ENCODE measurements around the gene LSMEM2.
A peak's percentile ranks its signal among the peaks of the same experiment; 100 is the strongest.
"Not testable (repeated sequence)": the region's sequence is repeated elsewhere in the genome, so short reads cannot be mapped to it uniquely, and the experiment has no call there.

LSMEM2 gene

GRCh38 chr3:50312041-50312440 lies 33.2 kb downstream of the LSMEM2 start:
- H3K9ac ChIP-seq (ENCODE audit: low read depth, low read length); H3K27me3 ChIP-seq (ENCODE audit: control insufficient read depth, insufficient read depth, low read length); H3K36me3 ChIP-seq (ENCODE audit: insufficient read depth, low read length); H3K4me1 ChIP-seq (ENCODE audit: control insufficient read depth, insufficient read depth, low read length); H3K4me2 ChIP-seq (ENCODE audit: low read length); H3K9me3 ChIP-seq (replicated peaks; ENCODE audit: low read length); H3K4me3 ChIP-seq (ENCODE audit: low read length): not testable (repeated sequence)

- Histone ChIP-seq H3K27me3 (ENCODE audit: control insufficient read depth, insufficient read depth, low read length) (no peaks in the 10 kb centered on the region), H3K4me1 (ENCODE audit: control insufficient read depth, insufficient read depth, low read length) (peaks cover 10% of the 10 kb centered on the region), H3K4me2 (ENCODE audit: low read length) (no peak overlapping the region), H3K9ac (ENCODE audit: low read depth, low read length) (no peak overlapping the region), H3K4me3 (ENCODE audit: low read length) (no peak overlapping the region), H3K9me3 (replicated peaks; ENCODE audit: low read length) (no peaks in the 10 kb centered on the region), H3K36me3 (ENCODE audit: insufficient read depth, low read length) (peaks cover 17% of the 10 kb centered on the region)
Measured at GRCh38 chr3:50314342-50314741, 35.5 kb downstream of the LSMEM2 start.

- H3K9ac ChIP-seq (ENCODE audit: low read depth, low read length), result no peak overlapping the region
- peaks cover 21% of the 10 kb centered on the region for H3K36me3 ChIP-seq (ENCODE audit: insufficient read depth, low read length)
- H3K4me2 ChIP-seq (ENCODE audit: low read length), result no peak overlapping the region
Measured at GRCh38 chr3:50314816-50315215, 35.9 kb downstream of the LSMEM2 start.

DNA sequence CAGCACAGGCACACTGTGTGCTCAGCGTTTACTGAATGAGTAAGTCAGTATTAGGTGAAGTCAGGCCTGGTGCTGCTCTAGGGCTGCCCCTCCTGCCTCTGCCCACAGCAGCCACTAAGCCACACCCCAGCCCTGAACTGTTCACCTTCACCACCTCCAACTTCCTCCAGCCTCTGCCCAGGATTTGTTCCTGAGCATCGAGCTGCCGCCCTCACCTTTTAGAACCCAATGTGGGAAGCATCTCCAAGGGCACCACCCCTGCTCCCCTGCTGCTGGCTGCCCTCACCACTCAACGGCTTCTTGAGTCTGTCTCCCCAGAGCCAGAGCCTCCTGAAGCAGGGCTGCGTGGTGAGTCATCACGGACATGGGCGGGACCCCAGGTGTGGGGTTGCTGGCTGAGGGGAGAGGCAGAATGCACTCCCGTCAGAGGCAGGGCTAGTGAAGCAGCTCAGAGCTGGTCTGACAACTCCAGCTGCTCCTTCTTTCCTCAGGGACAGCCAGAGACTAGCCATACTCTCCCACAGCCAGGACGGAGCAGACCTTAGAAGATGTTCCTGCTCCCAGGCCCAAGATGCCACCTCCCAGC lies 37.9 kb downstream of the LSMEM2 start:
- H3K4me1 ChIP-seq (ENCODE audit: control insufficient read depth, insufficient read depth, low read length), result peaks cover 21% of the 10 kb centered on the region
- no peaks in the 10 kb centered on the region for H3K9me3 ChIP-seq (replicated peaks; ENCODE audit: low read length)
- H3K36me3 ChIP-seq (ENCODE audit: insufficient read depth, low read length), result peaks cover 22% of the 10 kb centered on the region
- H3K4me2 ChIP-seq (ENCODE audit: low read length), result no peak overlapping the region
- H3K4me3 ChIP-seq (ENCODE audit: low read length), result no peak overlapping the region
- H3K27me3 ChIP-seq (ENCODE audit: control insufficient read depth, insufficient read depth, low read length), result no peaks in the 10 kb centered on the region
- H3K9ac ChIP-seq (ENCODE audit: low read depth, low read length), result no peak overlapping the region

More at GRCh38 chr3:50314816-50315215, 35.9 kb downstream of the LSMEM2 start:
- H3K4me3 ChIP-seq (ENCODE audit: low read length), result no peak overlapping the region
- no peaks in the 10 kb centered on the region for H3K27me3 ChIP-seq (ENCODE audit: control insufficient read depth, insufficient read depth, low read length)
- H3K9me3 ChIP-seq (replicated peaks; ENCODE audit: low read length), result no peaks in the 10 kb centered on the region
- H3K4me1 ChIP-seq (ENCODE audit: control insufficient read depth, insufficient read depth, low read length), result peaks cover 13% of the 10 kb centered on the region

DNA sequence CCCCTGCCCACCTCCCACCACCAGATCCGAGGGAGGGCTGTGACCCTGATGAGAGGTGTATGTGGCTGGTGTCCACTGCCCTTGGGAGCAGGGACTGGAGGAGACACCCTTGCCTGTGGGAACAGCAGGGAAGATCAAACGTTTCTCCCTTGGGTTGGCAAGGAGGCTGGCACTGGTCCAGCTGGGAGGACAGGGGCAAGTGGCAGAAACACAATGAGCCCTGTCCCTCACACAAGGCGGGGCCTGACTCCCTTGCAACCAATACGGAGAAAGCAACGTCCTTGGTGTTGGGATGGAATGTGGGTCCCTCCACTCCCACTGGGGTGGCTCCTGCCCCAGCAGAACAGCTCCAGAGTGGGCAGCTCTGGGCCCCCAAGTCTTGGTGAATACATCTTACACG lies 38.4 kb downstream of the LSMEM2 start:
- Histone ChIP-seq H3K9ac (ENCODE audit: low read depth, low read length) (no peak overlapping the region), H3K4me2 (ENCODE audit: low read length) (no peak overlapping the region), H3K4me1 (ENCODE audit: control insufficient read depth, insufficient read depth, low read length) (peaks cover 26% of the 10 kb centered on the region), H3K4me3 (ENCODE audit: low read length) (no peak overlapping the region), H3K9me3 (replicated peaks; ENCODE audit: low read length) (no peaks in the 10 kb centered on the region), H3K36me3 (ENCODE audit: insufficient read depth, low read length) (peaks cover 22% of the 10 kb centered on the region), H3K27me3 (ENCODE audit: control insufficient read depth, insufficient read depth, low read length) (no peaks in the 10 kb centered on the region)

DNA sequence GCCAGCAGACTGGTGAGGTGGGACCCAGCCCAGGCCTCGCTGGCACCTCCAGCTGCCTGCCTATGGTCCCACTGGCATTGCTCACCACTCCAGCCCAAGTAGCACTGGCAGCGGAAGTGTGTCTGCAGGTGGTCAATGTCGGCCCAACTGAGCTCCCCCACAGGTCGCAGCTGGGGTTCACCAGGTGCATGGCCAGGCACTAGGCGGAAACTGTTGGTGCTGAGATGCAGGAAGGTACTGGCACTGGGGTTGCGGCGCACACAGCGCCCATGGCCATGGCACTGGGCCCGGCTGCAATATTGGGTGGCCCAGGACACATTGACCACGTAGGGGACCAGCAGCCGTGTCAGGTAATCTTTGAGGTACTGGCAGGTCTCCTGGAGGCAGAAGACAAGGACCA lies 39.3 kb downstream of the LSMEM2 start:
- Histone ChIP-seq H3K9me3 (replicated peaks; ENCODE audit: low read length) (no peaks in the 10 kb centered on the region), H3K4me2 (ENCODE audit: low read length) (no peak overlapping the region), H3K4me1 (ENCODE audit: control insufficient read depth, insufficient read depth, low read length) (peaks cover 31% of the 10 kb centered on the region), H3K36me3 (ENCODE audit: insufficient read depth, low read length) (peaks cover 22% of the 10 kb centered on the region), H3K4me3 (ENCODE audit: low read length) (no peak overlapping the region), H3K27me3 (ENCODE audit: control insufficient read depth, insufficient read depth, low read length) (no peaks in the 10 kb centered on the region), H3K9ac (ENCODE audit: low read depth, low read length) (no peak overlapping the region)

DNA sequence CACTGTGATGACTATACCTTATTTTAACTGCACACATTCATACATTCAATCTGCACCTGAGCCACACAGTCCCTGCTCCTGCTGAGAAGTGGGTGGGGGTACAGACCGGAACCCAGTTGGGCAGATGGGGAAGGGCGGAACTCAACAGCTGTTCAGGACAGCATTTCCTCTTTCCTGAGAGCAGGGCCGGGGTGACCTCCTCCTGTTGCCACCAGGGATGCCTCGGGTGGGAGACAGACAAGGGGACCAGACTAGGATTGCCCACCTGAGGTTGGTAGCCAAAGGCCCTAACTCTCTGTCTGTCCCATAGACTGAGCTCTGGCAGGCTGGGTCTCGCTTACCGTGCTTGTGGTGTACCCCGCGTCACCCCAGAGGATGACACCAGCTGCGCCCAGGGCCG lies 39.7 kb downstream of the LSMEM2 start:
- peaks cover 22% of the 10 kb centered on the region for H3K36me3 ChIP-seq (ENCODE audit: insufficient read depth, low read length)
- peaks cover 31% of the 10 kb centered on the region for H3K4me1 ChIP-seq (ENCODE audit: control insufficient read depth, insufficient read depth, low read length)
- H3K4me2 ChIP-seq (ENCODE audit: low read length), result peak overlapping the region; percentile 21
- H3K27me3 ChIP-seq (ENCODE audit: control insufficient read depth, insufficient read depth, low read length), result no peaks in the 10 kb centered on the region
- no peak overlapping the region for H3K9ac ChIP-seq (ENCODE audit: low read depth, low read length)
- H3K4me3 ChIP-seq (ENCODE audit: low read length), result no peak overlapping the region
- H3K9me3 ChIP-seq (replicated peaks; ENCODE audit: low read length), result no peaks in the 10 kb centered on the region

- Histone ChIP-seq H3K27me3 (ENCODE audit: control insufficient read depth, insufficient read depth, low read length) (no peaks in the 10 kb centered on the region), H3K9me3 (replicated peaks; ENCODE audit: low read length) (no peaks in the 10 kb centered on the region), H3K4me3 (ENCODE audit: low read length) (no peak overlapping the region), H3K36me3 (ENCODE audit: insufficient read depth, low read length) (peaks cover 22% of the 10 kb centered on the region), H3K4me1 (ENCODE audit: control insufficient read depth, insufficient read depth, low read length) (peaks cover 31% of the 10 kb centered on the region), H3K9ac (ENCODE audit: low read depth, low read length) (no peak overlapping the region), H3K4me2 (ENCODE audit: low read length) (peak overlapping the region; percentile 85)
Measured at GRCh38 chr3:50319181-50319893, 40.5 kb downstream of the LSMEM2 start.

DNA sequence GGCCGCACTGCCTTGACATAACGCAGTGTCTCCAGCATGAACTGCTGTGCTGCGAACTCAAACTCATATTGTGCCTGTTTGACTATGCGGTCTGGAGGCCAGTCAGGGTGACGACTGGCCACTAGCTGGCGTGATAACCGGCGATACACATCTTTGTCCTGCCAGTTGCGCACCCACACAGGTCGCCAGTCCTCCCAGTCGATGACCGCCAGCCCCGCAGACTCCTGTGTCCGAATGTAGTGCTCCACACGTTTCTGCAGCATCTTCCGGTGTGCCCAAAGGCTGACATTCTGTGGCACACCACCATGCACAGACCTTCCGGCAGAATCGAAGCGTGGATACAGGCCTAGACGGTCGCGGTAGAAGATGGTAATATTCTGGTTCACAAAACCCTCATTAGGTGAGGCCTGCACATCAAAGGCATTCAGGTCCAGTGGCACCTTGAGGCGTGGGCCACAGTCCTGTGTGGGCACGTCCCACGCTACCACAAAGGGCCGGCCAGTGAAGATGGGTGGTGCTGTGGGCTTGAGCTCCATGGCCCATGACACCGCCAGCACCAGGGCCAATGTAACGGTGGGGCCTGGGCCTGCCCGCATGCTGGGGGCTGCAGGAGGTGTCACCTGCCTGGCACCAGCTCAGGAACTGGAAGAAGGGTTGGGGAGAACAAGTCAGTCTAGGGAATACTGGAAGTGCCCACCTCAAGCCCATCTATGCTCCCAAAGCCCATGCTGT lies 41.2 kb downstream of the LSMEM2 start:
- H3K27me3 ChIP-seq (ENCODE audit: control insufficient read depth, insufficient read depth, low read length), result no peaks in the 10 kb centered on the region
- H3K9me3 ChIP-seq (replicated peaks; ENCODE audit: low read length), result no peaks in the 10 kb centered on the region
- peak overlapping the region; percentile 96 for H3K9ac ChIP-seq (ENCODE audit: low read depth, low read length)
- peaks cover 31% of the 10 kb centered on the region for H3K4me1 ChIP-seq (ENCODE audit: control insufficient read depth, insufficient read depth, low read length)
- H3K36me3 ChIP-seq (ENCODE audit: insufficient read depth, low read length), result peaks cover 22% of the 10 kb centered on the region
- peak overlapping the region; percentile 73 for H3K4me3 ChIP-seq (ENCODE audit: low read length)
- peak overlapping the region; percentile 85 for H3K4me2 ChIP-seq (ENCODE audit: low read length)

GRCh38 chr3:50320853-50321335 lies 42.0 kb downstream of the LSMEM2 start:
- Histone ChIP-seq H3K27me3 (ENCODE audit: control insufficient read depth, insufficient read depth, low read length) (no peaks in the 10 kb centered on the region), H3K4me1 (ENCODE audit: control insufficient read depth, insufficient read depth, low read length) (peaks cover 31% of the 10 kb centered on the region), H3K36me3 (ENCODE audit: insufficient read depth, low read length) (peaks cover 24% of the 10 kb centered on the region), H3K9ac (ENCODE audit: low read depth, low read length) (peak overlapping the region; percentile 96), H3K4me2 (ENCODE audit: low read length) (peak overlapping the region; percentile 85), H3K9me3 (replicated peaks; ENCODE audit: low read length) (no peaks in the 10 kb centered on the region), H3K4me3 (ENCODE audit: low read length) (peak overlapping the region; percentile 73)

DNA sequence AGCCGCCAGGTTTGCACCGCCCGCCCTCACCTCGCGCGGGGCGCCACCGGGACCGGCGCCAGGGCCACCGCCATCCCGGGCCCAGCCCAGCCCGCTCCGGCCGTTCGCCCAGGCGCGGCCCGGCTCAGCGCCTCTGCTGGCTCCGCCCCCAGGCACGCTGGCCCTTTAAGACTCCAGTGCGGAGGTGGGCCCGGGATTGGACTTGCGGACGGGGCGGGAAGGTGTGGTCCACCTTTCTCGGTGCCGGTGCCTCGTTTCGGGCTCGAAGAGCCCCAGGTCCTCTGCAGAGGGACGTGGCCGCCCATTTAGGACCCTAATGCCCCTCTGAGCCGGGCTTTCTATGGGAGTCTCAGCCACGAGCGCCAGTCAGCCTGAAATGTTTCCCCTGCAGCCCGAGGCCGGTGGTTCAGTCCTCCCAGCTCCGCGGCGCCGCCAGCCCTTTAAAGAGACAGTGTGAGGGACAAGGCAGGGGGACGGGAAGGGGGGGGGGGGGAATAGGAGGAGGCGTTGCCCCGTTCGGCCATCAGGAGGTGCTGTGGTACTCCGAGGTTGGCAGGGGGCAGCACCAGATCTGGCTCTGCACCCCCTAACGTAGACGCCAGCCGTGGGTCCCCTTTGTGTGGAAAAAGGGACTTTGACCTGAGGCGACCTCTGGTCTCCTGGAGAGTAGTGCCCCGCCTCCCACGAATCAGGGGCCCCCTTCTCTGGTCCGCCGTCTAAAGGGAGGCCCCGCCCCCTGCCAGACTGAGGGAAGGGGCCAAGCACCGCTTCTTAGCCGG lies 42.6 kb downstream of the LSMEM2 start:
- H3K36me3 ChIP-seq (ENCODE audit: insufficient read depth, low read length), result peaks cover 29% of the 10 kb centered on the region

More for the DNA sequence above, 42.6 kb downstream of the LSMEM2 start:
- Histone ChIP-seq H3K27me3 (ENCODE audit: control insufficient read depth, insufficient read depth, low read length) (no peaks in the 10 kb centered on the region), H3K9me3 (replicated peaks; ENCODE audit: low read length) (no peaks in the 10 kb centered on the region), H3K4me2 (ENCODE audit: low read length) (peak overlapping the region; percentile 85), H3K4me3 (ENCODE audit: low read length) (peak overlapping the region; percentile 73), H3K4me1 (ENCODE audit: control insufficient read depth, insufficient read depth, low read length) (peaks cover 31% of the 10 kb centered on the region), H3K9ac (ENCODE audit: low read depth, low read length) (peak overlapping the region; percentile 96)

All from skeletal muscle satellite cell (primary cell).